Activated T-helper 9 cell treated with anti-CD3 and anti-CD28 coated beads, Interleukin-2, amount 50 U/mL, for 16 hours (primary cell): Measurements from ENCODE around the gene HTR3D.
"Not testable (repeated sequence)": the region's sequence is repeated elsewhere in the genome, so short reads cannot be mapped to it uniquely, and the experiment has no call there.

Experiments used
- DNase-seq: peaks from one replicate; pipeline ENCODE4 v3.0.0-alpha.2; 2020; ENCODE audit warnings: low read depth

Gene HTR3D, protein sequence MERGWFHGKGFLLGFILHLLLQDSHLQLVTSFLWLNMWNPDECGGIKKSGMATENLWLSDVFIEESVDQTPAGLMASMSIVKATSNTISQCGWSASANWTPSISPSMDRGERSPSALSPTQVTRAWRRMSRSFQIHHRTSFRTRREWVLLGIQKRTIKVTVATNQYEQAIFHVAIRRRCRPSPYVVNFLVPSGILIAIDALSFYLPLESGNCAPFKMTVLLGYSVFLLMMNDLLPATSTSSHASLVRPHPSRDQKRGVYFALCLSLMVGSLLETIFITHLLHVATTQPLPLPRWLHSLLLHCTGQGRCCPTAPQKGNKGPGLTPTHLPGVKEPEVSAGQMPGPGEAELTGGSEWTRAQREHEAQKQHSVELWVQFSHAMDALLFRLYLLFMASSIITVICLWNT

DNA sequence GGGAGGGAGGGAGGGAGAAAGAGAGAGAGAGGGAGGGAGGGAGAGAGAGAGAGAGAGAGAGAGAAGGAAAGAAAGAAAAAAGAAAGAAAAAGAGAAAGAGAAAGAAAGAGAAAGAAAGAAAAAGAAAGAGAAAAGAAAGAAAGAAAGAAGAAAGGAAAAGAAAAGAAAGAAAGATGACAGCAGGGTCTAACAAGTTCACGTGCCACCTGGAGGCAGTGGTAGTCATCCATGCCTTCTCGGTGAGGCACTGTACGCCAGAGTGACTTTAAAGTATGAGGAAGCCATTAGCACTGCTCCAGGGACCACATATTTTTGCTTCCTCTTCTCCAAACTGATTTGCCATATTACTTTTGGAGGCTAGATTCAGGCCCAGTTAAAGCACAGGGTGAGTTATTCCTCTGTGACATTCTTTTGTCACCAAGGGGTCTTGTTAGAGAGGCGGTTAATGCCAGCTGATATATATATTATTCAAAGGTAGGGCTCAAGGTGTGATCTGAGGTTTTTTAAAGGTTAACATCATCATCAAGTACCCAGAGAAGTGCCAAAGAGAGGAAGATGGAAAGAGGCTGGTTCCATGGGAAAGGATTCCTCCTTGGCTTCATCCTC lies at the start of gene HTR3D:
TSS of gene HTR3D (plus strand) at position 556 of the 606 bp plus-strand sequence. CDS start at position 556, 0 bp downstream.
- DNase-seq, result no peak

DNA sequence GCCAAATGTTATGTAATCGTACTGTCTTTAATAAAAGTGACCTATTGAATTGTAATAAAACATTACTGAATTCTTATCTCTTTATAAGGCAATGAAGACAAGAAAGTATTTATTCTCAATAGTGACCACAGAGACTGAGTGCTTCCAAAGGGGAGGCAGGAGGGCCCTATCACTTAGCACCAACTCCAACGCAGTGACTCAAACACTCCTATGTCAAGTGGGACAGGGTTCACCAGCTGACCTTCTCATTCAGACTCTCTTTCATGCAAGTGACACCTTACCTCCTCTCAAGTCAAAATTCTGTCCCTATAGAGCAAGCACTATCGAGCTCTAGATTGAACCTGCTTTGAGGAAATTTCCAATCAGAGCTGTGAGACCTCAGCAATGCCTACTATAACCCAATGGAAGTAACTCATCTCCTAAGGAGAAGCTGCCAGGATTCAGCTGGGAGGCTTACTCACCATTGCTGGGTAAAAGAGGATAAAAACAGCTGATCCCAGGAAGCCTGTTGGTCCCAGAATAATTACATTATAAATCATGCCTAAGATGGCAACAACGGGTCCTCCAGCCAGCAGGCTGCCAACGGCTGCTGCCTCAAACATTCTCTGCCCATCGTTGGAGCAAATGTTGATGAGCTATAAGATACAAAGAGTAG lies 49.4 kb upstream of the HTR3D start:
- no peak for DNase-seq

DNA sequence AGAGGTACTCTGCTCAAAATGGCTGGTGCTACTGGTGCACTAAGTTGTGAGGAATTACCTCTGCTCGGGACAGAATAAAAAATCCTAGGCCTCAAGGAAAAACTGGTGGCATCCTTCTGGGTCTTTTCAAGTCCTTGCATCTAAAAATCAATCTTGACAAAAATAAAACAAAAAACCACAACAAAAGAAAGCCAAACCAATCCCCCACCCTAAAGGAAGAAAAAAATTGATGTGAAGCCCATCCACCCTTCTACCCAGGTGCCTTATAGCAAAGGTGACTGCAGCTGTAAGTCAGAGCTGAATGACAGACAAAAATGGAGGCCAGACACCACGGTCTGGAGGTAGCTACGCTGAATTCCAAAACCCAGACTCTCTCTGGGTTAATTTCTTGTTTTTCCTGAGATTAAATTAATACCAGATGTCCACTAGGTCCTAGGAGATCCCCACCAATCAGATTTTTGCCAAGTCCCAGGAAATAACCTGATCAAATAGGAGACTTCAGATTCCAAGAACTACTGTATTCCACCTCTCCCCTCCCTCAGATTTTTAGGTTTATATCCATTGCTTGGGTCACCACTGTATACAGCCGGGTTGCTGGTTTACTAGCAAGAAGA lies 47.3 kb upstream of the HTR3D start:
- DNase-seq, result no peak

DNA sequence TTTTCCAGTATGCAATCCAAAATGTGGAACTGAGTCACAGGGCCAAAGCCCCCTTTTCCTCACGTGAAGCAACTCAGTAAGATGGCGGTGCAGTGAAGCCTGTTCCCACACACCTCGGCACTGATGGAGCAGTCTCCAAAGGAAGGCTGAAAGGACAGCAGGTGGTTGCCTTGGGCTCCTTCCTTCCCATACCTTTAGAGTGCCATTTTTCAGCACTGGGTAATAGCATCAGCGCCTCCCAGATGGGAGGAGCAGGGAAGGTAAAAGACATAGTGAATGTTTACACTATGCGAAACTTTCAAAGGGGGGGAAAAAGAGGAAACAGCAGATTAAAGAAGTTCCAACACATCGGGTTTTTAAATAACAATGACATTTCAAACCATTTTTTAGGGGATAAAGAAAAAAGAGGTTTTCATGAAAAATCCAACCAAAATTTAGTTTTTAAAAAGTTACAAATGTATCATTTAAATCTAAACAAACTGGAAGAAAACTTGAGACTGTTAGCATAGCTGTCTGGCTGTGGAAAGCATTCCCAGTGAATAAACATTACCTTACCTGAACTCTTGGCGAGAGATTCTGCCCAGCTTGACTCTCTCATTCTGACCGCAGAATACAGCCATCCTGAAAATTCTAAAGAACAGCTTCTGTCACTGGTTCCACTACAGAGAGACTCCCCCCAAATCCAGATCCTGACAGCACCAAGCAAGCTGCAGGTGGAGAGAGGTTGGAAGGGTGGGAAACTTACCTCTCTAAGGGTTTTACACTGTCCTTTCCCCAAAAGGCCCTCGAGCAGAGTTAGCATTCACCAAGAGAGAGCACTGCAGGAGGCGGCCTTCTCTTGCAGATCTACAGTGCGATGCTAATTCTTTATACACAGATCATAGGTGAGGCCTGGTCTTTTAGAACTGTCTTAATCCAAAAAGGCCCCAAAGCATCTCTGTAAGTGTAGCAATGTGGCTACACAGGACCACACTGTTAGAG lies 46.5 kb upstream of the HTR3D start:
- no peak for DNase-seq

DNA sequence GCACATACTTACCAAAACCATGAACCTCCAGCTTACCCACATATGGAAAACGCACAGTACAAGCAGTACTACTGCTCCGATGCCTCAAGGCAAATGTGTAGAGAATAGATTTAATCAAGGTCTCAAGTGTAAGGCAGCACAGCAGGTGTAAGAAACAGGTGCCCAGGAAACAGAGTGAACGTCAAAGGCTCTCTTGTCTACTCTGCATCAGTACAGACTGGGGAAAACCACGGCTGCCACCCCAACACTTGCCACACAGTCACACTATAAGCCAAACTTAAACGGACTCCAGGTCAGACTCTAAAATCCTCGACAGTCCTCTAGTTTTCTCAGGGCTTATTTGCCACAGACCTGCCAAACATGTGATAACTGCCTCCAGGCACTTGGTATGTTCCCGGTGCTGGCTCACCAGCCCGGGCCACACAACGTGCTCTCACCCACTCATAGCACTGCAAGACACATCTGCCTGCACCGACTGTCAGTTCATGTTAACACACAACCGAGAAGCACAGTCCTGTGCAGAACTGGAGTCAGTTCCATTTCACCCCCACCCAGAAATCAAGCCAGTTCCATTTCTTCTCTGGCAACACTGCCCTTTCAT lies 44.4 kb upstream of the HTR3D start:
- DNase-seq, result no peak

DNA sequence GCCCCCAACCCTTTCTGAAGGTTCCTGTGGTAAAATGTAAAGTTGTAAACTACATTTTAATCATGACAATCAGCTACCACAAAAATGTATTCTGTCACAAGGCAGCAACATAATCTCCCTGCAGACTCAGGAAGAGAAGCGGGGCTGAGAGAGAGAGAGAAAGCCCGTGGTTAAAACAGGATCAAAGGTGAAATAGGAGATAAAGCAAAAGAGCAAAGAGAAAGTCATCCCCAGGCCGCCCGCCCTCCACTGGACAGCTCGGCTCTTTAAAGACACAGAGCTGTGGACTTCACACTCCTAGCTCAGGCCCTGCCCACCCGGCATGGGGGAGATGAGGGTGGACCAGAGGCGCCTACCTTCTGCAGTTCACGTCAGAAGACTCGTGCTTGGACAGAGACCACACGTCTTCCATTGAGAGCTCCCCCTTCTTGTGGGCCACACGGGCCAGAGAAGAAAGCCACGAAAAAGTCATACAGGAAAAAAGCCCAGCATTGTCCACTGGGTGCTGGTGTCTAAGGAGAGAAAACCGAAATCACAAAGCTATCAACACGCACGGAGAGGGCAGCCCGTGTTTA lies 43.2 kb upstream of the HTR3D start:
- no peak for DNase-seq

DNA sequence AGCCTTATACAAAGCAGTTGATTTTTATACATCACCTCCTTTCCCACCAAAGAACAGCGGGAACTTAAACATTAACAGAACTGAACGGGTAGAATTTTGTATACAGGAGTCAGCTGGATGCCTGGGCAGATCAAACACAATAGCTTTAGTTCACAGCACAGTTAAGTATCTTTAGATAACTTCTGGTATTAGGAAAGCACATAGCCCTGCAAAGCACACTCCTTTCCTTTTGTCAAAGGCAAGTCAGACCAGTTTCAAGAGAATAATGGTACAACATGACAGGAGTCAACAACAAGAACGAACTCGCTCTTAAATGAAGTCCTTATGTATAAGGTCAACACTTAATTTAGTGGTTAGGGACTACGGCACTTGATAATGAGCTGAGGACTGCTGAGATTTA lies 40.1 kb upstream of the HTR3D start:
- DNase-seq, result no peak

DNA sequence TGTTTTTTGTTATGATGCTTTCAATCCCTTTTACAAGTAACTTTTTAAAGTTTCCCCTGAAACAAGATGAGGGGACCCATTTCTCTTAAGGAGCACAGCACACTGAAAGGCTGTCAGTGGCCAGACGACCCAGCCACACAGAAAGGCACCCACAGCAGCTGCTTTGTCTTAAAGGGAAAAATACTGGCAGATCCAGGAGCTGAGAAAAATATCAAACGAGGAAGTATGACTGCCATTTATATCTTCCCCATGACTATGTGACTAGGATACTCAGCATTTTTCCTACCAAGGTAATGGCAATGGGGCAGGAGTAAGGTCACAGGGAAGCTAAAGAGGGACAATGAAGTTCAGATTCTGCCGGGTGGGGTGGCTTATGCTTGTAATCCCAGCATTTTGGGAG lies 29.8 kb upstream of the HTR3D start:
- DNase-seq, result no peak

DNA sequence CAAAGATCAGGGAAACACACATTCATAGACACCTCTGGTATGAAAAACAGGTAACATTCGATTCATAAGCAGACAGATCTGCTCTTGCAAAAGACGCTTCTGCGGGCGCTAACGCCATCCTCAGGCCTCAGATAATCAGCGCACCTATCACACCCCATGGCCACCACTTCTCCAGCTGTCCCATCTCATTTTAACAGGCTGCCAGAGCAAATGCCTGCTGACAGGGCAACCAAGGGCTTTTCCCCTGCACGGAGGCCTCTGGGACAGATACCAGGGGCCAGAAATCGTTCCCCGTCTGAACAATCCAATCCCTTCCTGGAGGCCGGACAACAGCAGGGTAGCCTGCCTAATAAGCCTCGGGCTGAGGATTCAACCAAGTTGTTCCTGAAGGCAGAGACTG lies 29.1 kb upstream of the HTR3D start:
- DNase-seq, result no peak

DNA sequence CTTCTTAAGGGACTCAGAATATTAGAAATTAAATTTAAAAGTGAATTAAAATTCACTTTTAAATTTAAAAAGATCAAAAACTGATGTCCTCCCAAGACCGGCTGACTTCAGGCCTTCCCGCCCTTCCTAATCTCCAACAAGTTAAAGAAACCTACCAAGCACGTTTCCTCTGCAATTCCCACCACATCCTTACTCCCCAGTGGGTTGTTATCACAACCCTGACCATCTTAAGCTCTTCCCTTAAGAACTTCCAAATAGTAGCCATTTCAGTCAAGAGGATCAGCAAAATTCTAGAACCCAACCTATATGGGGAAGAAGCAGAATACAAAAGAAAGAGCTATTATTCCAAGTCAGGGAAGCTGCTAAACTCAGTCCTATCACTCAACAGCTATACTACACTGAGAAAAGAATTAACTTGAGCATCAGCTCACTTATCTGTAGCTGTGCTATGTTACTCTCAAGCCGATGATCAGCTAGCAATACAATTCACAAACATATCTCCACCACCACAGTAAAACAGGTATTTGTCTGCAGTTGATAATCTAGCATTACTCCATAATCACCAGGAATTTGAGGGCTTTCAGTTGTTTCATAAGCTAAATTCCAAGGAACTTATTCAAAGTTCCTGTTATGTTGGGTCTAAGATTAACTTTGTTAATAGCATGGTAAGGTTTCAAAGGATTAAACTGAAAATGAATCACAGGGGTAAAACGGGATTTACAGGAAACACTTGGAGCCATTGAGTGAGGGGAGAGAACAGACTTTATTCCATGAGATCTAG lies 28.2 kb upstream of the HTR3D start:
- no peak for DNase-seq

DNA sequence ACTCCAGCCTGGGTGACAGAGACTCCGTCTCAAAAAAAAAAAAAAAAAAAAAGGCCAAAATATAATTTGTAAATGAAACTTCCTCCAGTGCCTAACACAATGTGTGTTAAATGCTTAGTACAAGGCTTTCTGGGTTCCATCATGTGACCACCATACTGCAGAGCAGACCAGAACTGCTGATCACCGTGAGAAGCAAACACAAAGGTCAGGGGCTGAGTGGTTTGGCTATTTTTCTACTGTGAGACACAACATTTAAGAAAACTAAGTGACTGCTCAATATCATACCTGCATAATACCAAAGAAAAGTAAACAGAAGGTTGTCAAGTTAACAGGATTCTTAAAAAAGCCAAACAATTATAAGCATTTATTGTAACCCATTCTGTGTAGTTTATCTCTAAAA lies 27.1 kb upstream of the HTR3D start:
- no peak for DNase-seq

DNA sequence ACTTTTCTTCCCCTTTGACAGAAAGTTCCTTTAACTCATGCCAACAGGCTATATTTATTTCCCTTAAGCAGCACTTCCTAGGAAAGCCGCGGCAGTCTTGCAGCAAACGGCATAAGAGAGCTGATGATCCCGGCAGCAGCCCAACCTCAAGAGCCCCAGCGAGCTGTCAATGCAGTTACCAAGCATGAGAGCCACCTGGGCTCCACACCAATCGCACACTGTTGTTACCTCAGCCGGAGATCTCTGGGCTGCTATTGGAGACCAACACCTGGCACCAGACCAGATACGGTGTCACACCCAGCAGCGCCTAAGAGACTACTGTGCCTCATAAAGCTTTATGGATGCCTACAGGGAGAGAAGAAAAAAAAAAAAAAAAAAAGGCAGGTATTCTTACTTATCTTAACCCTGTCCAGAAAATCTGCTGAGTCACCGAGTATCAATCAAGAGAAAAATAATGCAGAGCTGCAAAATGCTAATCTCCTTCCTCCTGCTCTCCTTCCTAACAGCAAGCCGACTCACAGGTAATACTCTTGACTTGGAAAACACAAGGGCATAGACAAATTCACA lies 25.5 kb upstream of the HTR3D start:
- DNase-seq, result no peak

DNA sequence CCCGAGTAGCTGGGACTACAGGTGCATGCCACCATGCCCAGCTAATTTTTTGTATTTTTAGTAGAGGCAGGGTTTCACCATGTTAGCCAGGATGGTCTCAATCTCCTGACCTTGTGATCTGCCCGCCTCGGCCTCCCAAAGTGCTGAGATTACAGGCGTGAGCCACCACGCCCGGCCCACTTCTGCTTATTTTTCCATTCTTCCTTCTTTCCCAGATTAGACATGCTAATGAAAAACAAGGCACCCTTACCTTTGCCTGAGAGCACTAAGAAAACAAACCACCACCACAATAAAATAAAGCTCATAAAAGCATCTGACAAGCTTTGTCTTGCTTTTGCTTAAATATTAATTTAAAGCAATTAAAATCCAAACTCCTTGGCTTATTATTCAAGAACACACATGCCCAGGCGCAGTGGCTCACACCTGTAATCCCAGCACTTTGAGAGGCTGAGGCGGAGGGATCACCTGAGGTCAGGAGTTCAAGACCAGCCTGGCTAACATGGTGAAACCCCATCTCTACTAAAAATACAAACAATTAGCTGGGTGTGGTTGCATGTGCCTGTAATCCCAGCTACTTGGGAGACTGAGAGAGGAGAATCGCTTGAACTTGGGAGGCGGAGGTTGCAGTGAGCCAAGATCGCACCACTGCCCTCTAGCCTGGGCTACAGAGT lies 24.3 kb upstream of the HTR3D start:
- DNase-seq, result not testable (repeated sequence)

DNA sequence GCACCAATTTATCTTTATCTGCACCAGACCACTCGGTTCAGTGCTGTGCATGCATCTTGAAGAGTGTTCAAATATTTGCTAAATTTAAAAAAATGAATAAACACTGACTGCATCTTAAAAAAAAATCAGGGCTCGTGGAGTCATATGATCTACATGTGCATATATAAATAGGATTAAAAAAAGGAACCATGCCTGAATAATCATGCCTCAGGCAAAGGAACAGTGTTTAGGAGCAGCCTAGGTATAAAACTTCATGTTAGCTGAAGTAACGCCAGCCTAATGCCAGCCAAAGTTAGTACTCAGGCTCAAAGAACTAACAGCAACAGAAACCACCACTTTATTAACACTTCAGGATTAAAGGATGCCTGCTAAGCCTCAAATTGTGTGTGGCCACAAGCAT lies 23.4 kb upstream of the HTR3D start:
- no peak for DNase-seq

DNA sequence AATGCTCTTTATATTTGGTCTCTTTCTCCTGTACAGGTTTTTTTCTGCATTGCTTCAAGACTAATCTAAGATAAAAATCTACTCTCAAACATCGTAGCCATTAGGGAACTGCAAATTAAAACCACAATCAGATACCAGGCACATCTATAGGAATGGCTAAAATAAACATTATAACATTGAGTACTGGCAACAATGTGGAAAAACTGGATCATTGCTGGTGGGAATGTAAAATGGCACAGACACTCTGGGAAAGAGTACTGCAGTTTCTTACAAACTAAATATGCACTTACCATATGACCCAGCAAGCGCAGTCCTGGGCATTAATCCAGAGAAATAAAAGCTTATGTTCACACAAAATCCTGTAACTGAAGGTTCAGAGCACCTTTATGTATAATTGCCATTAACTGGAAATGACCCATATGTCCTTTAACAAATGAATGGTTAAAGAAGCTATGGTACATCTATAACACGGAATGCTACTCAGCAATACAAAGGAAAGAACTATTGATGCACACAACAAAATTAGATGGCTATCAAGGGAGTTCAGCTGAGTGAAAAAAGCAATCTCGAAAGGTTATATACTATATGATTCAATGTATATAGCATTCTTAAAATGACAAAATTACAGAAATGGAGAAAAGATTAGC lies 20.2 kb upstream of the HTR3D start:
- DNase-seq, result no peak

DNA sequence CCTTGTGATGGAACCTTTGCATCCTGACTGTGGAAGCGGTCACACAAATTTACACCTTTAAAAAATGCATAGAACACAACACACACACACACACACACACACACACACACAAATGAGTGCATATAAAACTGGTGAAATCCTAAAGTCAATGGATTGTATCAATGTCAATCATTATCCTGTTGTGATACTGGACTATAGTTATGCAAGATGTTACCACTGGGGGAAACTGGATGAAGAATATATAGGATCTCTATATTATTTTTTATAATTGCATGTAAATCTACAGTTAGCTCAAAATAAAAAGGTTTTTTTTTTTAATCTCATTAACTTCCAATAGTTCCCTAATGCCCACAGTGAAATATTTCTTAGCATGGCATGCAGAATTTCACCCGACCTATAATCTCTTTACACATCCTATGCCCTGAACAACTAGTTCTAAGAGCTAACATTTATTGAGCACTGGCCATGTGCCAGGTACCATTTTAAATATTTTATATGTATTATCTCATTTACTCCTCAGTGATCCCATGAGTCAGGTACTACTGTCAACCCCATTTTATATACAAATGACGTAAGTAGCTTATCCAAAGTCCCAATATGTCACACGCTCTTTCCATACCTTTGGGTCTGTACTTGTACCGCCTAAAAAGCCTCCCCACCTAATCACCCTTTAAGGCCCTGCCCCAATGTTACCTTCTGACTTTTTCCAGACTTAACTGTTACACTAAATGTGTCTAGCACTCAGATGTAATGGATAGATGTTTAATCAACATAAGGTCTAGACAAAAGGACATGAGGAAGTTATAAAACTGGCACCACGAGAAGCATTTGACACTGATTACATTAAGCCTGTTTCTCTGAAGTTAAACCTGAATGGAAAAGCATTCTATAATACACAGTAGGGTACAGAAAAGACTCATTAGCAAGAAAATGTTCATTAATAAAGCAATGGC lies 19.3 kb upstream of the HTR3D start:
- no peak for DNase-seq

DNA sequence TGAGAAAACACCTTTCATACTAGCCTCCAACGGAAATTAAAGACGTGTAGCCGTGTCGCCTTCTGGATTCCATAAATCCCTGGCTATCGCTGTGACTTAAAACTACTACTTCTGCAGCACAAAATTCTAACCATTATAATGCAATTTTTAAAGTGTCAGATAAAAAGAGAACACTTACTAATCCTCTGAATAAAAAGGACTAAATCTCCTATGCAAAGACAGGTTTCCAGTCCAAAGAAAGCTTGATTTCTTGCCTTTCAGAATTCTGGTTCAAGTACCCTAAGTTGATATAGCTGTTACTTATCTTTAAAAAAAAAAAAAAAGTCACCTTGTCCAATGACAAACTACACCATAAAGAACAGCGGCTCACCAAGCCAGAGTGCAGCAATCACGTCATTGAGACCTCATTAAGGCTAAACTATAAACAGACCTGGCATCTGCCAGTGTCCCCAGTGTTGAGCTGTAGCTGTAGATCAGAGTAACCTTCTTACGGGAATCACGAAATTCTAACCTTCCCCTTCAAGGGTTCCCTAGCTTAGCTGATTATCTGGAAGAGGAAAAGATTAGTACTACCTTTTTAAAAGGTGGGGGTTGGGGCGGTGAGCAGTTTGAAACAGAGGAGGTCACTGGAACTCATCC lies 16.0 kb upstream of the HTR3D start:
- DNase-seq, result no peak
